Measurements from ENCODE around the gene TELO2.
"Not testable (repeated sequence)": the region's sequence is repeated elsewhere in the genome, so short reads cannot be mapped to it uniquely, and the experiment has no call there.

The TELO2 gene

DNA sequence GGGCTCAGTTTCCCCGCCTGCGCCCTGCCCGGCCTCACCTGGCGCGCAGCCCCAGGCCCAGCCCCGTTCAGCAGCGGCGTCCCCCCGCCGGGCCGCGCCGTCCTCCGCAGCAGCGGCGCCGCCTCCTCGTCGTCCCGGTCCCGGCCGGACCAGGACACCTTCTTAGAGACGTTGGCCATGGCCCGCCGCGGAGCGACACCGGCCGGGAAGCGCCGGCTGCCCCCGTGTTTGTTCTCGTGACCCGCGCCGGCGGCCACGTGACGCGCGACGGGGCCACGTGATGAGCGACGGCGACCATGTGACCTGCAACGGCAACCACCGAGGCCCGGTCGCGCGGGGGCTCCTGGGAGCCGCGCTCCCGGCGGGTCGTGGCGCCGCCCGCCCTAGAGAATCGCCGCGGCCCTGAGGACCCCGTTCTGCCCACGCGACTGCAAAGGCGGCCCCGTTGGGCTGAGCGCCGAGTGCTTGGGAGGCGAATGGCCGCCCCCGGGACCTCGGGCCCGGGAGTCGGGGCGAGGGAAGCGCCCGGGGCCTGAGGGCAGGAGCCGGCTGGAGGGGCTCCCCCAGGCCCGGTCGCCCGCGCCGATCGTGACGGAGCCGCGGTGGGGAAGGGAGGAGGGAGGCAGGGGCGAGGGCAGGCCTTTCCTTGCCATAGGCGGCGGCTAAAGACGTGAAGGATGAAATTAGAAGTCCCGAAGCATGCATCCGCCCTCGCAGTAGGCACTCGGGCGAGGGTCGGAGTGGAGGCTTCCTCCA lies 18.2 kb upstream of the TELO2 start, which contains the start of gene CLCN7:
CLCN7 (minus strand) TSS at position 233 of the 756 bp plus-strand sequence; CDS start at position 179, 54 bp downstream.
- TF ChIP-seq, protein P1, sequence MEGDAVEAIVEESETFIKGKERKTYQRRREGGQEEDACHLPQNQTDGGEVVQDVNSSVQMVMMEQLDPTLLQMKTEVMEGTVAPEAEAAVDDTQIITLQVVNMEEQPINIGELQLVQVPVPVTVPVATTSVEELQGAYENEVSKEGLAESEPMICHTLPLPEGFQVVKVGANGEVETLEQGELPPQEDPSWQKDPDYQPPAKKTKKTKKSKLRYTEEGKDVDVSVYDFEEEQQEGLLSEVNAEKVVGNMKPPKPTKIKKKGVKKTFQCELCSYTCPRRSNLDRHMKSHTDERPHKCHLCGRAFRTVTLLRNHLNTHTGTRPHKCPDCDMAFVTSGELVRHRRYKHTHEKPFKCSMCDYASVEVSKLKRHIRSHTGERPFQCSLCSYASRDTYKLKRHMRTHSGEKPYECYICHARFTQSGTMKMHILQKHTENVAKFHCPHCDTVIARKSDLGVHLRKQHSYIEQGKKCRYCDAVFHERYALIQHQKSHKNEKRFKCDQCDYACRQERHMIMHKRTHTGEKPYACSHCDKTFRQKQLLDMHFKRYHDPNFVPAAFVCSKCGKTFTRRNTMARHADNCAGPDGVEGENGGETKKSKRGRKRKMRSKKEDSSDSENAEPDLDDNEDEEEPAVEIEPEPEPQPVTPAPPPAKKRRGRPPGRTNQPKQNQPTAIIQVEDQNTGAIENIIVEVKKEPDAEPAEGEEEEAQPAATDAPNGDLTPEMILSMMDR (IDR thresholded peaks at IDR 0.05; ENCODE audit: insufficient read depth, low read length, missing control alignments) = no peak
- ChIA-PET POLR2A (no interaction called here), CTCF (interaction anchor here (1.3 kb wide), 1 partner anchor 19 kb away, joined by 4 read pairs; no protein-coding TSS in a partner anchor)
- no peak for DNase-seq (ENCODE audit: low read depth, low spot score)
- peak within 1 kb of the TSS; percentile 74 for H3K4me3 ChIP-seq (ENCODE audit: low read depth, low read length)

DNA sequence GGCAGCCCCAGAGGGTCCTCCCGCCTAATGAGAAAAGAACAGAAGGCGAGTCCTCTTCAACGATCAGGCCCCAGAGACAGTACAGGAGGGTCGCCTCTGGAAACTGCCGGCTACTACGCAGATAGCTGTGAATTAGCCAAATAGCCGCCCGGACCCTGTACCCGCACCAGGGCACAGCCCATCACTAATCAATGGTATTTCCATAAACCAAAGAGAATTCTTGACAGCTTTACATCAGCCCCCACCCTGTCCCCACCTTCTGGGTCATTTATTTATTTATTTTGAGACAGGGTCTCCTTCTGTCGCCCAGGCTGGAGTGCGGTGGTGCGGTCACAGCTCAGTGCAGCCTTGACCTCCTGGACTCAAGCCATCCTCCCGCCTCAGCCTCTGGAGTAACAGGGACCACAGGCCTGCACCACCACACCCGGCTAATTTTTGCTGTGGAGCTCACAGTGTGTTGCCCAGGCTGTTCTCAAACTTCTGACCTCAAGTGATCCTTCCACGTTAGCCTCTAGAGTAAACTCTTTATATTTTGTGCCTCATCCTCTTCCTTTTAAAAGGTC lies 17.5 kb upstream of the TELO2 start:
- DNase-seq (ENCODE audit: low read depth, low spot score) = no peak
- peak overlapping the region; percentile 74 for H3K4me3 ChIP-seq (ENCODE audit: low read depth, low read length)
- TF ChIP-seq, protein P1 (IDR thresholded peaks at IDR 0.05; ENCODE audit: insufficient read depth, low read length, missing control alignments) = no peak
- POLR2A ChIA-PET = interaction anchor here (0.7 kb wide), 1 partner anchor 19 kb away, joined by 3 read pairs; no protein-coding TSS in a partner anchor
- CTCF ChIA-PET = interaction anchor here (1.3 kb wide), 1 partner anchor 18 kb away, joined by 4 read pairs; no protein-coding TSS in a partner anchor

DNA sequence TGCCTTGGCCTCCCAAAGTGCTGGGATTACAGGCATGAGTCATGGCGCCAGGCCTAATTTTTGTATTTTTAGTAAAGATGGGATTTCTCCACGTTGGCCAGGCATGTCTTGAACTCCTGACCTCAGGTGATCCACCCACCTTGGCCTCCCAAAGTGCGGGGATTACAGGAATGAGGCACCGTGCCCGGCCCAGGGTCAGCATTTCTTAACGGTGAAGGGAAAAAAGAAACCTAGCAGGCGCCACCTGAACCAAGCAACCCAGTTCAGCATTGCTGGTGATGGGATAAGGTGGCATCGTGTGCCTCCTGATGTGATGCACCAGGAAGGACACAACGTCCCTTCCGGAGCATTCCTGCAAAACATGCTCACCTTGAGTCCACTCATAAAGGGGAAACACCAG lies 16.1 kb upstream of the TELO2 start:
- ChIA-PET CTCF (no interaction called here), POLR2A (no interaction called here)
- TF ChIP-seq, protein P1 (IDR thresholded peaks at IDR 0.05; ENCODE audit: insufficient read depth, low read length, missing control alignments) = no peak
- H3K4me3 ChIP-seq (ENCODE audit: low read depth, low read length) = no peak overlapping the region
- DNase-seq (ENCODE audit: low read depth, low spot score) = no peak

GRCh38 chr16:1478937-1479336 lies 14.2 kb upstream of the TELO2 start:
- POLR2A ChIA-PET; DNase-seq (ENCODE audit: low read depth, low spot score); CTCF ChIA-PET: not testable (repeated sequence)

GRCh38 chr16:1481906-1482835 lies 11.0 kb upstream of the TELO2 start:
- ChIA-PET CTCF (interaction anchor here (1.9 kb wide), 1 partner anchor 12 kb away, joined by 5 read pairs; no protein-coding TSS in a partner anchor), POLR2A (no interaction called here)
- no peak overlapping the region for H3K4me3 ChIP-seq (ENCODE audit: low read depth, low read length)
- no peak for DNase-seq (ENCODE audit: low read depth, low spot score)
- TF ChIP-seq, protein P1 (IDR thresholded peaks at IDR 0.05; ENCODE audit: insufficient read depth, low read length, missing control alignments) = no peak

More at GRCh38 chr16:1478937-1479336, 14.2 kb upstream of the TELO2 start:
- H3K4me3 ChIP-seq (ENCODE audit: low read depth, low read length) = not testable (repeated sequence)

DNA sequence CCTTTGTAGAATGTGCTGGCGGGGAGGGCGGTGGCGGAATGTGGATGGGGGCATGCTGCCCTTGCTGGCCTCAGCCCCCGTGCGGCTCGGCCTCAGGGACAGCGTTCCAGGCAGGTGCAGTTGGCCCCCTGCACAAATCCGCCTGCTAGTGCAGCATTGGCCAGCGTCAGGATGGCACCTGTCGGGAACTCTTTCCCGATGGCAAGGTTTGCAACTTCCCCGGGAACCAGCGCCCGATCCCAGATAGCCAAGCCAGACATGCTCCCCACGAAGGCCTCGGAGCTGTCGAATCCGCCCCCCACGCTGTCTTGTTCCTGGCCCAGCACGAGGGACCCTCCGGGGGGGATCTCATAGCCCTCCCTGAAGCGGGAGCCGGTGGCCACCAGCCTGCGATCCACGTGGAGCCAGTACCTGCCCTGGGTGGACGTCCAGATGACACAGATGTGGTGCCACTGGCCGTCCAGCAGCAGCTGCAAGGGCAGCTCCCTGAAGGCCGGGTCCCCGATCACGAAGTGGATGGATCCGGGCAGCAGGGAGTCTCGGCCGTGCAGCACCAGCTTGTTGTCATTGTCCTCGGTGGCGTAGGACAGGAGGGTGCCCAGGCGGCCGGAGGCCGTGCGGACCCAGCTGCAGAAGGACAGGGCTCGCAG lies 7.2 kb upstream of the TELO2 start:
- POLR2A ChIA-PET = no interaction called here
- TF ChIP-seq, protein P1 (IDR thresholded peaks at IDR 0.05; ENCODE audit: insufficient read depth, low read length, missing control alignments) = no peak
- no peak overlapping the region for H3K4me3 ChIP-seq (ENCODE audit: low read depth, low read length)
- CTCF ChIA-PET = no interaction called here
- DNase-seq (ENCODE audit: low read depth, low spot score) = no peak

All from AG04449 (cell line).